ENCODE data around the gene FLII. TPM values are rescaled to one million over a fixed set of nuclear protein-coding genes. Genes with fewer than 3 reads are reported as not detected.

FLII gene
- total and polyA plus RNA-seq, 2 of the 13 experiments (the other 11 are each of a cell fraction or from before 2014, with no cell fraction given), result 130 to 303 TPM

GRCh38 chr17:18260332-18261145 lies 2.0 kb upstream of the FLII start, which contains the start of gene MIEF2 (continued):
- TF ChIP-seq PRDM10 (CRISPR knock-in tag; IDR thresholded peaks at IDR 0.05; ENCODE audit: low read depth) (peak; percentile 94), ZSCAN22 (CRISPR knock-in tag; IDR thresholded peaks at IDR 0.05) (no peak), MXD3 (CRISPR knock-in tag; IDR thresholded peaks at IDR 0.05) (no peak; the same call in none of the 2 replicates), MBD4 (IDR thresholded peaks at IDR 0.05; ENCODE audit: borderline replicate concordance, low read length) (no peak), ZNF20 (CRISPR knock-in tag; IDR thresholded peaks at IDR 0.05) (no peak), IKZF5 (CRISPR knock-in tag; IDR thresholded peaks at IDR 0.05) (peak; percentile 44; the same call in 1 of the 2 replicates), ZBTB46 (CRISPR knock-in tag; IDR thresholded peaks at IDR 0.05; ENCODE audit: borderline replicate concordance) (no peak), ZNF546 (CRISPR knock-in tag; conservative IDR thresholded peaks at IDR 0.05) (no peak), ZNF530 (CRISPR knock-in tag; IDR thresholded peaks at IDR 0.05; ENCODE audit: low read depth) (no peak), BORCS8-MEF2B (CRISPR knock-in tag; IDR thresholded peaks at IDR 0.05) (peak; percentile 64; the same call in 1 of the 2 replicates), NR2F1 (CRISPR knock-in tag; IDR thresholded peaks at IDR 0.05) (0 out of 4 replicates have a peak, but pooled peaks of 1 of the 2 experiments have one; percentile 7)

Measured in HepG2 (cell line).